SH-SY5Y (cell line): ENCODE data around the gene P3R3URF.

ENCODE experiments used
- GATA2 ChIP-seq: IDR thresholded peaks from 2 replicates; pipeline ENCODE4 v1.6.1; 2011; ENCODE audit warnings: mild to moderate bottlenecking, low read depth, low read length
- GATA3 ChIP-seq: IDR thresholded peaks from 2 replicates; pipeline ENCODE4 v1.6.1; 2011; ENCODE audit warnings: low read depth, mild to moderate bottlenecking, low read length, moderate library complexity

P3R3URF gene

GRCh38 chr1:46184920-46185658 is 8.8 kb upstream of the P3R3URF start:
- TF ChIP-seq GATA2 (peak; percentile 68; the same call in 1 of the 2 replicates), GATA3 (no peak)

- TF ChIP-seq GATA2 (no peak), GATA3 (no peak)
Observed at GRCh38 chr1:46183926-46184557, 7.8 kb upstream of the P3R3URF start.

GRCh38 chr1:46183079-46183847 is 7.0 kb upstream of the P3R3URF start:
- no peak for TF ChIP-seq GATA2
- TF ChIP-seq GATA3, result no peak

GRCh38 chr1:46181343-46182260 is 5.3 kb upstream of the P3R3URF start:
- TF ChIP-seq GATA2 (peak; percentile 56; the same call in 1 of the 2 replicates), GATA3 (no peak)

- TF ChIP-seq GATA2 (no peak), GATA3 (no peak)
Observed at GRCh38 chr1:46180082-46180616, 3.9 kb upstream of the P3R3URF start.

- no peak for TF ChIP-seq GATA3
- TF ChIP-seq GATA2, result peak; percentile 25; the same call in 1 of the 2 replicates
Observed at GRCh38 chr1:46179138-46180081, 3.1 kb upstream of the P3R3URF start.

- no peak for TF ChIP-seq GATA3
- TF ChIP-seq GATA2, result no peak
Observed at GRCh38 chr1:46175243-46175642, 1.0 kb downstream of the P3R3URF start.

- no peak for TF ChIP-seq GATA2
- TF ChIP-seq GATA3, result no peak
Observed at GRCh38 chr1:46174448-46175231, 1.6 kb downstream of the P3R3URF start, which contains the start of gene TSPAN1. TSS of gene TSPAN1 (plus strand) at chr1:46175087. CDS start at chr1:46181108, 6,021 bp downstream.

GRCh38 chr1:46173361-46173856 is 2.9 kb downstream of the P3R3URF start:
- TF ChIP-seq GATA3, result no peak
- no peak for TF ChIP-seq GATA2

GRCh38 chr1:46172321-46172720 is 4.0 kb downstream of the P3R3URF start:
- no peak for TF ChIP-seq GATA3
- TF ChIP-seq GATA2, result no peak

- TF ChIP-seq GATA3 (no peak), GATA2 (no peak)
Observed at GRCh38 chr1:46171871-46172270, 4.4 kb downstream of the P3R3URF start.

GRCh38 chr1:46171351-46171750 is 4.9 kb downstream of the P3R3URF start:
- TF ChIP-seq GATA2 (no peak), GATA3 (no peak)
